ENCODE measurements around the gene TRIM33. TPM values are rescaled to one million over a fixed set of nuclear protein-coding genes. Genes with fewer than 3 reads are reported as not detected.
"Not testable (repeated sequence)": the region's sequence is repeated elsewhere in the genome, so short reads cannot be mapped to it uniquely, and the experiment has no call there.

TRIM33 gene
- total and polyA plus RNA-seq, 4 experiments from 2014 or later = 26.8 to 54.4 (median 42.1) TPM

DNA sequence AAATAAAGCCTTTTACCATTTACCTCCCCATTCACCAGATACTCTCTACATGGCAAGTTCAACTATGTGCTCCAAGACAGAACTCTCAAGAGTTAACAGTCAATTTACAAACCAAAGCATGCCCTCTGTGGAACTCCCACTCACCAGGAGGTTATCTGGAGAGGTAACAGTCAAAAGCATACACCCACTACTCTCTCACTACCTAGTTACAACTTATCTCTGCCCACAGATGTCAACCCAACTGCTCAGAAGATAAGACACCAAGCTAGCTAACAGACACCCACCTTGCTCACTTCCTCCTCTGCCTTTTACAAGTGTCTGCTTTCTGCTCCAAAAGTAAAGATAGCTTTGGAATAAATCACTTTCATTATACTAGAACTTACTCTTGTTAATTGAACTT lies 131.0 kb downstream of the TRIM33 start:
- H3K4me3 ChIP-seq (ENCODE audit: low read length in 2 of 2) = no peak overlapping the region
- DNase-seq = no peak
- Mint-ChIP-seq H3K9me3 (peaks cover 0 to 82% (median 57%) of the 10 kb centered on the region in 8 donors), H3K27ac (no peak overlapping the region), H3K27me3 (peaks cover 2 to 3% of the 10 kb centered on the region in 2 donors), H3K36me3 (peaks cover 2 to 12% of the 10 kb centered on the region in 2 donors), H3K4me3 (no peak overlapping the region), H3K4me1 (peaks cover 0 to 1% (median 0%) of the 10 kb centered on the region in 4 donors)
- intact Hi-C loops (cut with micrococcal nuclease) = no loop called here
- no peaks in the 10 kb centered on the region for H3K36me3 ChIP-seq (ENCODE audit: insufficient read depth, low read length)
- H3K9me3 ChIP-seq (ENCODE audit: control insufficient read depth in 1 of 2, low read length in 2 of 2) = peaks cover 0 to 3% of the 10 kb centered on the region in 2 donors
- H3K27me3 ChIP-seq (ENCODE audit: insufficient read depth, low read length) = no peaks in the 10 kb centered on the region
- CTCF ChIA-PET (ENCODE audit: partially characterized antibody) = interaction anchor here (0.7 kb wide), 1 partner anchor 19 kb away, joined by 3 read pairs; no protein-coding TSS in a partner anchor
- POLR2A ChIA-PET (ENCODE audit: partially characterized antibody) = no interaction called here
- no peaks in the 10 kb centered on the region for H3K4me1 ChIP-seq (ENCODE audit: insufficient read depth, low read length)
- H3K27ac ChIP-seq (ENCODE audit: low read depth, low read length) = no peak overlapping the region

DNA sequence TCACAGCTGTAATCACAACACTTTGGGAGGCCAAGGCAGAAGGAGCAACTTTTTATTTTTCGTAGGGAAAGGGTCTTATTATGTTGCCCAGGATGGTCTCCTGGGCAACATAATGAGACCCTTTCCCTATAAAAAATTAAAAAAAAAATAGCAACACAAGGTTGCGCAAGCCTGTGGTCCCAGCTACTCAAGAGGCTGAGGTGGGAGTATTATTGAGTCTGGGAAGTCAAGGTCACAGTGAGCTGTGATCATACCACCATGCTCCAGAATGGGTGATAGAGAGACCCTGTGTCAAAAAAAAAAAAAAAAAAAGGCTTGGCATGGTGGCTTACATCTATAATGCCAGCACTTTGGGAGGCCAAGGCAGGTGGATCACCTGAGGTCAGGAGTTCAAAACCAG lies 131.6 kb downstream of the TRIM33 start:
- Histone ChIP-seq H3K27ac (ENCODE audit: low read depth, low read length) (no peak overlapping the region), H3K36me3 (ENCODE audit: insufficient read depth, low read length) (no peaks in the 10 kb centered on the region), H3K9me3 (ENCODE audit: control insufficient read depth in 1 of 2, low read length in 2 of 2) (peaks cover 0 to 3% of the 10 kb centered on the region in 2 donors), H3K4me3 (ENCODE audit: low read length in 2 of 2) (no peak overlapping the region), H3K4me1 (ENCODE audit: insufficient read depth, low read length) (no peaks in the 10 kb centered on the region), H3K27me3 (ENCODE audit: insufficient read depth, low read length) (no peaks in the 10 kb centered on the region)
- Mint-ChIP-seq H3K27ac (no peak overlapping the region), H3K27me3 (peaks cover 2 to 3% of the 10 kb centered on the region in 2 donors), H3K4me1 (peaks cover 0 to 1% (median 0%) of the 10 kb centered on the region in 4 donors), H3K4me3 (no peak overlapping the region), H3K36me3 (peaks cover 3 to 9% of the 10 kb centered on the region in 2 donors), H3K9me3 (peaks cover 0 to 76% (median 53%) of the 10 kb centered on the region in 8 donors)
- ChIA-PET POLR2A (ENCODE audit: partially characterized antibody) (no interaction called here), CTCF (ENCODE audit: partially characterized antibody) (interaction anchor here (0.7 kb wide), 1 partner anchor 20 kb away, joined by 3 read pairs; no protein-coding TSS in a partner anchor)
- DNase-seq = no peak
- intact Hi-C loops (cut with micrococcal nuclease) = no loop called here

DNA sequence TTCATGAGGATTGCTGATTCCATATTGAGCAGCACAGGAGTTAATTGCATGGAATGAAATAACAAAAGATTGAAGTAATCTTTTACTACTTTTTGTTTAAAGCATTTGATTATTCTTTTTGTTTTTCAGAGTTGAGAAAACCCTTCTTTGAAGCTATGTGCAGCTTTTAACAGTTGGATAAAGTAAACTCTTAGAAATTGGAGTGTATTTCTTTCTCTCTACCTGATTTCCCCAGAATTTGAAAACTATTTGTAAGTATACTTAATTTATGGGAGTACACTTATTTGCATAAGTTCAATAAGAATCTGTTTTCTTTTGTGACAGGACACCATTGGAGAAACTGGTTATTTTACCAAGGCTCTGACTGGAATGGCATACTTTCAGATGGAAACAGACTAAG lies 133.6 kb downstream of the TRIM33 start:
- Mint-ChIP-seq H3K27me3 (peaks cover 2 to 3% of the 10 kb centered on the region in 2 donors), H3K4me1 (peaks cover 0 to 1% (median 0%) of the 10 kb centered on the region in 4 donors), H3K27ac (no peak overlapping the region), H3K36me3 (peaks cover 7 to 15% of the 10 kb centered on the region in 2 donors), H3K9me3 (peaks cover 0 to 70% (median 49%) of the 10 kb centered on the region in 8 donors), H3K4me3 (no peak overlapping the region)
- Histone ChIP-seq H3K36me3 (ENCODE audit: insufficient read depth, low read length) (no peaks in the 10 kb centered on the region), H3K4me3 (ENCODE audit: low read length in 2 of 2) (no peak overlapping the region), H3K27me3 (ENCODE audit: insufficient read depth, low read length) (no peaks in the 10 kb centered on the region), H3K4me1 (ENCODE audit: insufficient read depth, low read length) (no peaks in the 10 kb centered on the region), H3K27ac (ENCODE audit: low read depth, low read length) (no peak overlapping the region), H3K9me3 (ENCODE audit: control insufficient read depth in 1 of 2, low read length in 2 of 2) (peaks cover 0 to 3% of the 10 kb centered on the region in 2 donors)
- ChIA-PET POLR2A (ENCODE audit: partially characterized antibody) (no interaction called here), CTCF (ENCODE audit: partially characterized antibody) (no interaction called here)
- no peak for DNase-seq
- intact Hi-C loops (cut with micrococcal nuclease) = no loop called here

DNA sequence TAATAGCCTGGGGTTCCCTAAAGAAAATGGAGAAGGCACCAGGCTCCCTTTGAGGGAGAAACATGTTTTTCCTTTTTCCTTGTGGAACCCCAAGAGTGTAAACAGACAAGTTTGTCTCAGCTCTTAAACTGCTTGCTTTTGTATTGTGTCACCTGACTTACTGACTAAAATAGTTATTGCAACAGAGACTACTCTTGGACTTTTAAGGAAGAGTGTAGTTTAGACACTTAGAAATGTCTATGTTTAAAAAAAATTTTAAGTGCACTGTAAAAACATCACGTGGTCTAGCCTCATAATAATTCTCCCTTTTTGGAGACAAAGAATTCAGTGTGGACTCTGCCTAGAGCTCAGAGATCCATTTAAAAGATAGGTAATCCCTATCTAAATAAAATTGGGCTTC lies 141.1 kb downstream of the TRIM33 start:
- ChIA-PET CTCF (ENCODE audit: partially characterized antibody) (interaction anchor here (1.4 kb wide), 1 partner anchor 23 kb away, joined by 5 read pairs; no protein-coding TSS in a partner anchor), POLR2A (ENCODE audit: partially characterized antibody) (no interaction called here)
- Mint-ChIP-seq H3K4me1 (no peaks in the 10 kb centered on the region), H3K9me3 (peaks cover 0 to 24% (median 16%) of the 10 kb centered on the region in 8 donors), H3K27me3 (peaks cover 0 to 1% of the 10 kb centered on the region in 2 donors), H3K27ac (no peak overlapping the region), H3K36me3 (peaks cover 6 to 8% of the 10 kb centered on the region in 2 donors), H3K4me3 (no peak overlapping the region)
- Histone ChIP-seq H3K9me3 (ENCODE audit: control insufficient read depth in 1 of 2, low read length in 2 of 2) (no peaks in the 10 kb centered on the region), H3K4me1 (ENCODE audit: insufficient read depth, low read length) (no peaks in the 10 kb centered on the region), H3K36me3 (ENCODE audit: insufficient read depth, low read length) (no peaks in the 10 kb centered on the region), H3K27me3 (ENCODE audit: insufficient read depth, low read length) (no peaks in the 10 kb centered on the region), H3K27ac (ENCODE audit: low read depth, low read length) (no peak overlapping the region), H3K4me3 (ENCODE audit: low read length in 2 of 2) (no peak overlapping the region)
- no peak for DNase-seq
- intact Hi-C loops (cut with micrococcal nuclease) = no loop called here

DNA sequence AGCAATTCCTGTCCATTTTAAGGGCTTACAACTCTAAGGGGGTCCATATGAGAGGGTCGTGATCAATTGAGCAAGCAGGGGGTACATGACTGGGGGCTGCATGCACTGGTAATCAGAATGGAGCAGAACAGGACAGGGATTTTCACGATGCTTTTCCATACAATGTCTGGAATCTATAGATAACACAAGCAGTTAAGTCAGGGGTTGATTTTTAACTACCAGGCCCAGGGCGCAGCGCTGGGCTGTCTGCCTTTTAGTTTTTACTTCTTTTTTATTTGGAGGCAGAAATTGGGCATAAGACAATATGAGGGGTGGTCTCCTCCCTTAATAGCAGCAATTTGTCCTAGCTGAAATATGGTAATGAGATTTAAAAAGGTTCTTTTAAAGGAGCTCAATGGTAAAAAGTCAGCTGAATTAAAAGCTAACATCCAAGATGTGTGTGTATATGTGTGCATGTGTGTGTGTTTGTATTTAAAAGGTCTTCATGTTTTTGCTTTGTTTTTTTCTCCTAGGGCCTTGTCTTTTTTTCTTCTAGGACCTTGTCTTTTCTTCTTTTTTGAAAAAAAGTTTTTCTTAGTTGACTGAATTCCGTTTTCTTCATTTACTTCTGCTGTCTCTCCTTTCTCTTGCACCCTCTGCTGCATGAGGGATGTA lies 141.6 kb downstream of the TRIM33 start:
- H3K27me3 Mint-ChIP-seq; H3K9me3 ChIP-seq (ENCODE audit: control insufficient read depth in 1 of 2, low read length in 2 of 2); H3K4me1 ChIP-seq (ENCODE audit: insufficient read depth, low read length); H3K27ac Mint-ChIP-seq; H3K4me1 Mint-ChIP-seq; H3K36me3 Mint-ChIP-seq; H3K27ac ChIP-seq (ENCODE audit: low read depth, low read length); DNase-seq; H3K27me3 ChIP-seq (ENCODE audit: insufficient read depth, low read length); H3K4me3 Mint-ChIP-seq; POLR2A ChIA-PET (ENCODE audit: partially characterized antibody); intact Hi-C loops (cut with micrococcal nuclease); H3K36me3 ChIP-seq (ENCODE audit: insufficient read depth, low read length); H3K4me3 ChIP-seq (ENCODE audit: low read length in 2 of 2): not testable (repeated sequence)
- CTCF ChIA-PET (ENCODE audit: partially characterized antibody) = interaction anchor here (1.4 kb wide), 1 partner anchor 23 kb away, joined by 5 read pairs; no protein-coding TSS in a partner anchor
- H3K9me3 Mint-ChIP-seq = peaks cover 0 to 27% (median 19%) of the 10 kb centered on the region in 8 donors

DNA sequence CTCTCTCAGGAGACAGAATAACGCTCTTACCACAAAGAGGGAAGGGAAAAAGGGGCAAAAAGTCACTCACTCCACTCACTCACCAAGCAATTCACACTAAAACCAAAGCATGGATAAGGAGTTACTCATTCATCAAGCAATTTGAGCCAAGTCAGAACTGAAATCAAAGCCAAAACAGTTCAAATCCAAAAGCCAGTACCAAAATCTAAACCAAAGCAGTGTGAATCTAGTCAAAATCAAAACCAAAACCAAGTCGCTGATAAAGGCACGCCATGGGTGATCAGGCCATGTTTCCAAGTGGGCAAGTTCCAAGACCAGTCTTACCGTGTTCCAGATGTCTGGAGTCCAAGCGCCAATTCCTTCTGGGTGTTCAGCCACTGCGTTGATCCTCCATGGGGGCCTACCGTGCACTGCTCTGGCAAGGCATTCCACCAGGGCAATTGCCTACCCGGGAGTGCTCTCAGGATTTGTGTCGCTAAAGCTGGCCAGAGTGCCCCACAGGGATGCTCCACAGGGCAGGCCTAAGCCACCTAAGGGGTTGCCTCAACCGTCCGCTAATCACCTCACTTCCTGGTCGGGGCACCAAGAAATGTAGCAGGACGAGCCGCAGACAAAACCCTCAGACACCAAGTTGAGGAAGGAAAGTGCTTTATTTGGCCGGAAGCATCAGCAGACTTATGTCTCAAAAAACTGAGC lies 142.3 kb downstream of the TRIM33 start:
- ChIA-PET POLR2A (ENCODE audit: partially characterized antibody) (no interaction called here), CTCF (ENCODE audit: partially characterized antibody) (interaction anchor here (1.4 kb wide), 1 partner anchor 22 kb away, joined by 5 read pairs; no protein-coding TSS in a partner anchor)
- no peak overlapping the region for H3K27ac ChIP-seq (ENCODE audit: low read depth, low read length)
- no peaks in the 10 kb centered on the region for H3K4me1 ChIP-seq (ENCODE audit: insufficient read depth, low read length)
- peak overlapping the region in 2 of 8 donors; percentile 26 to 49 for H3K4me3 Mint-ChIP-seq
- H3K4me3 ChIP-seq (ENCODE audit: low read length in 2 of 2) = no peak overlapping the region
- no peaks in the 10 kb centered on the region for H3K4me1 Mint-ChIP-seq
- H3K9me3 Mint-ChIP-seq = peaks cover 0 to 27% (median 16%) of the 10 kb centered on the region in 8 donors
- H3K36me3 ChIP-seq (ENCODE audit: insufficient read depth, low read length) = no peaks in the 10 kb centered on the region
- H3K27me3 Mint-ChIP-seq = peaks cover 0 to 1% of the 10 kb centered on the region in 2 donors
- intact Hi-C loops (cut with micrococcal nuclease) = no loop called here
- no peaks in the 10 kb centered on the region for H3K27me3 ChIP-seq (ENCODE audit: insufficient read depth, low read length)
- peaks cover 0 to 6% of the 10 kb centered on the region in 2 donors for H3K9me3 ChIP-seq (ENCODE audit: control insufficient read depth in 1 of 2, low read length in 2 of 2)
- peak overlapping the region in 2 of 7 donors; percentile 16 to 43 for H3K27ac Mint-ChIP-seq
- DNase-seq = no peak
- H3K36me3 Mint-ChIP-seq = peaks cover 5 to 9% of the 10 kb centered on the region in 2 donors

DNA sequence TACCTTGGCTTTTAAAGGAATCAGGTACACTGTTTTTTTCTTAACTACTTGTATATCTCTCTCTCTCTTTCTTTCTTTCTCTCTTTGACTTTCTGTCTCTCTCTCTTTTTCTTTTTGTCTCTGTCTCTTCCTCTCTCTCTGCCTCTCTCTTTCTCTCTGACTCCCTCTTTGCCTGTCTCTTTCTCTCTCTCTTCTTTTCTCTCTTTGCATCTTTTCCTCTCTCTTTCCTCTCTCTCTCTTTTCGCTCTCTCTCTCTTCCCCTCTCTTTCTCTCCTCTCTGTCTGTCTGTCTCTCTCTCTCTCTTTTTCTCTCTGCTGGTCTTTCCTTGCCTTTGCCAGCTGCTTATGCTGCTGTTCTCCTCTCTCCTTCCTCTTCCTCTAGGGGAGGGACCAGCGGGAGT lies 143.2 kb downstream of the TRIM33 start:
- Mint-ChIP-seq H3K9me3 (peaks cover 0 to 33% (median 21%) of the 10 kb centered on the region in 8 donors), H3K36me3 (peaks cover 11 to 13% of the 10 kb centered on the region in 2 donors), H3K4me3 (peak overlapping the region in 1 of 8 donors; percentile 40), H3K27me3 (peaks cover 0 to 1% of the 10 kb centered on the region in 2 donors), H3K27ac (no peak overlapping the region), H3K4me1 (no peaks in the 10 kb centered on the region)
- no peak for DNase-seq
- no peak overlapping the region for H3K27ac ChIP-seq (ENCODE audit: low read depth, low read length)
- H3K36me3 ChIP-seq (ENCODE audit: insufficient read depth, low read length) = no peaks in the 10 kb centered on the region
- peaks cover 0 to 8% of the 10 kb centered on the region in 2 donors for H3K9me3 ChIP-seq (ENCODE audit: control insufficient read depth in 1 of 2, low read length in 2 of 2)
- intact Hi-C loops (cut with micrococcal nuclease) = no loop called here
- H3K4me1 ChIP-seq (ENCODE audit: insufficient read depth, low read length) = no peaks in the 10 kb centered on the region
- no peak overlapping the region for H3K4me3 ChIP-seq (ENCODE audit: low read length in 2 of 2)
- CTCF ChIA-PET (ENCODE audit: partially characterized antibody) = no interaction called here
- POLR2A ChIA-PET (ENCODE audit: partially characterized antibody) = no interaction called here
- H3K27me3 ChIP-seq (ENCODE audit: insufficient read depth, low read length) = no peaks in the 10 kb centered on the region

Measured in CD4-positive, alpha-beta memory T cell (primary cell).